CD4-positive, alpha-beta T cell treated with Interleukin-15 for 4 hours (primary cell): Measurements from ENCODE around the gene ARRB1.
"Not testable (repeated sequence)": the region's sequence is repeated elsewhere in the genome, so short reads cannot be mapped to it uniquely, and the experiment has no call there.

Experiments
- DNase-seq: peaks from one replicate; pipeline ENCODE4 v3.0.0-alpha.2; 2020; ENCODE audit warnings: low spot score

Gene ARRB1

DNA sequence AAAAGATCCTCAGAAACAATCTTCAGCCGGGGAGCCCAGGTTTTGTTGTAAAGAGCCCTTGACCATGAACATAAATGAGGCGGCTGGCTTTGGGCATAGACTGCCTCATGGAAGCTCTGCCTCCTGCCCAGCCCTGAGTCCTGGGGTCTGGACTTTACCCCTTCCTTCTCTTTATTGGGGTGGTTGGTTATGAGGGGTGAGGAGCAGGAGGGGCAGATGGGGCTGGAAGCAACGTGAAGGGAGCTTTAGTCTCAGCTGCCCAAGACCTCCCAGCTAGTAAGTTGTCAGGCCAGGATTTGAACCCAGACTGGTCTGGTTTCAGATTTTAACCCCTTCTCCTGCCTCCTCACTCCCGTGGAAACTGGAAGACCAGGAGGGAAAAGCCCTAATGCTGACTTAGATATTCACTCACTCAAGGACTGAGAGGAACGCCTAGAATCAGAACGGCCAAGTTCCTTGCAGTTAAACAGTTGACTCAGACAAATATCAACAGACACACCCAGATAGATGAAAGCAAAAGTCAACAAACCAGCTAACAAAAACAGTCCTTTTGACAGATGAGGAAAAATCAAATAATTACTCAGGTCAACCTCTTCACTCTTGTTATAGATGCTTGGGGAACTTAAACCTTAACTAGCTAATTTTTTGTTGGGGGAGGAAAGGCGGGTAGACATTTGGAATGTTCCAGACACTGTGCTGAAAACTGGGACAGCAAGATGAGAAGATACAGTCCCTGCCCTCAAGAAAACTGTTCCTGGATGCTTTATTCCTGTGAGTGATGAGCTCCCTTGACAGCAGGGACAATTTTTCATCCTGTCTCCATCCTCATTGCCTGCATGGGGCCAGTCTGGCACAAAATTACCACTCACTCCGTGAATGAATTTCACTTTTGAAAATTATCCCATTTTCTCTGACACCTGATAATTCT is 20.8 kb upstream of the ARRB1 start:
- DNase-seq, result no peak

DNA sequence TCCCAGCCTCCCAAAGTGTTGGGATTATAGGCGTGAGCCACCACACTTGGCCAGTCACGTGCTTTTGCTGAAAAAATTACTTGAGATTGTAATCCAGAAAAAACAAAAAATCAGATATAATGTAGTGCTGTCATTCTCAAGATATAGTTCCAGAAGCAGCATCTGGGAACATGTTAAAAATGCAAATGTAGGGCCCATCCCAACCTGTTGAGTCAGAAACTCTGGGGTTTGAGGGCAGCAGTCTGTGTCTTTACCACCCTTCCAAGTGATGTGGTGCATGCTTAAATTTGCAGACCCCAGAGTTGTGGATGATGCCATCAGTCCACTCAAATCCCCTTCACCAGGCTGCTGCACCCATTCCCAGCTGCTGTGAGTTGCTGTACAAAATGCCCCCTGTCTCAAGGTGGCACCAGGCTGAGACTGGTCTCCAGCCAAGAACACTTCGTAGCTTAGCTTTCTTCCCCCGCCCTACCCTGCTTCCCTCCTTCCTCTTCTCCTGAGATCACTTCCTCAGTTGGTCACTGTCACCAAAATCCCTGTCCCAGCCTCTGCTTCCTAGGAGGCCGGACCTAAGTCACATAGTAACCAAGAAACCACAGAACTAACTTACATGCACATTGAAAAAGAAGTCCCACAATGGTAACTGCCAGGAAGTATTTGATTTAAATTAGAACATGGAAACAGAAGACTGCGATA is 18.2 kb upstream of the ARRB1 start:
- no peak for DNase-seq

- DNase-seq, result not testable (repeated sequence)
These were observed 15.4 kb upstream of the ARRB1 start for GRCh38 chr11:75366826-75367225.

- no peak for DNase-seq
These were observed 14.3 kb upstream of the ARRB1 start for GRCh38 chr11:75365711-75366181.

DNA sequence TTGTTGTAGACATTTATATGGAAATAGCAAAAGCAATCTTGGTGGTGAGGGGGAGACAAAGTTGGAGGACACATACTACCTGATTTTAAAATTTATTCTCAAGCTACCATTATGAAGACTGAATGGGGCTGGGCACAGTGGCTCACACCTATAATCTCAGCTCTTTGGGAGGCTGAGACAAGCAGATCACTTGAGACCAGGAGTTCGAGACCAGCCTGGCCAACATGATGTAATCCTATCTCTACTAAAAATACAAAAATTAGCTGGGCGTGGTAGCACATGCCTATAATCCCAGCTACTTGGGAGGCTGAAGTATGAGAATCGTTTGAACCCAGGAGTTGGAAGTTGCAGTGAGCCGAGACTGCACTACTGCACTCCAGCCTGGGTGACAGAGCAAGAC is 10.8 kb upstream of the ARRB1 start:
- not testable (repeated sequence) for DNase-seq

DNA sequence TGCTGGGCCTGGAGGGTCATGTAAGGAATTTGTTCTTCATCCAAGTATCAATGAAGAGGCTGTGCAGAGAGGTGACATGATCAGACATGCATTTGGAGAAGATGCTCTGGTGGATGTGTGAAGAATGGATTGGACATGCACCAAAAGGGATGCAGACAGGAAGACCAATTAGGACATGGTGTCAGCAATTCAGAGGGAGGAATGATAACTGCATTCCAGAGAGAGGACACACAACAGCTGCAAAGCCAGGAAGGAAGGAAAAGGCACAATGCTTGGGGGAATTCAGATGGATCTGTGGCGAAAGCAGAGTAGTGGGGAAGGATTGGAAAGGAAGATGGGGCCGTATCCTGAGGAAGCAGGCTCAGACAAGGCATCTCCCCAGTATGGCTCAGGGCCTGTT is 5.2 kb upstream of the ARRB1 start:
- DNase-seq, result no peak

GRCh38 chr11:75355051-75355450 is 3.6 kb upstream of the ARRB1 start:
- DNase-seq, result no peak

GRCh38 chr11:75352588-75353206 is 1.2 kb upstream of the ARRB1 start:
- DNase-seq, result no peak

DNA sequence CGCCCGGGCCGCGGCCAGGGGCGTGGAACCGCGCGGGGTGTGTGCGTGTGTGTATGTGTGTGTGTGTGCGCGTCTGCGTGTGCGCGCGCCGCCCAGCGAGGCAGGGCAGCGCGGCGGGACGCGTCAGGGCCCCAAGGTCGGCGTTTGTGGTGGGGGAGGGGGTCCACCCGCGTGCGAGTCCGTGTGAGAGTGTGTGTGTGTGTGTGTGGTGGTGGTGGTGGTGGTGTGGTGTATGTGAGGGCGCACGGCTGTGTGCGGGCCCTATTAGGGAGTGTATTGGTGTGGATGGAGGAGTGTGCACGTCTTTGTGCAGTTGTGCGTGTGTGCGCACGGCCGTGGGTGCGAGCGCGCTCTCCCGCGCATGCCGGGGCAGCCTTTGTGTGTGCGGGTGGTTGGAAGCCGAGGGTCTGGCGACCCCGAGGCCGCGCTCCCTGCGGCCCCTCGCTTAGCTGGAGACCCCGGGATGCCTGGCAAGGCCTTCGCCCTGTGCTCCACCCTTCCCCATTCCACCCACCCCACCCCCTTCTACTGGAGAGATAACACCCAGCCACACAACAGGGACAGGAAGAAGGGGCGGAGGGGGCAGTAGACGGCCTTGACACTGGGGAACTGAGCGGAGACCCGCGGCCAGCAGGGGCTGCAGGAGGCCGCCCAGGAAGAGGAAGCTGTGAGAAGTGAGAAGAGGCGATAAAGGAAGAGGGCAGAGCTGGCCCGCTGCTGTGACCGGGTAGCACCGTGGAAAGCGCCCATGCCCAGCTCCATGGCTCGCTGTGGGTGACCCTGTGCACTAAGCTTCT is 528 bp upstream of the ARRB1 start:
- DNase-seq, result peak; percentile 55

GRCh38 chr11:75350743-75351540 is 519 bp downstream of the ARRB1 start:
- peak; percentile 35 for DNase-seq

GRCh38 chr11:75350122-75350742 is 1.2 kb downstream of the ARRB1 start:
- no peak for DNase-seq

DNA sequence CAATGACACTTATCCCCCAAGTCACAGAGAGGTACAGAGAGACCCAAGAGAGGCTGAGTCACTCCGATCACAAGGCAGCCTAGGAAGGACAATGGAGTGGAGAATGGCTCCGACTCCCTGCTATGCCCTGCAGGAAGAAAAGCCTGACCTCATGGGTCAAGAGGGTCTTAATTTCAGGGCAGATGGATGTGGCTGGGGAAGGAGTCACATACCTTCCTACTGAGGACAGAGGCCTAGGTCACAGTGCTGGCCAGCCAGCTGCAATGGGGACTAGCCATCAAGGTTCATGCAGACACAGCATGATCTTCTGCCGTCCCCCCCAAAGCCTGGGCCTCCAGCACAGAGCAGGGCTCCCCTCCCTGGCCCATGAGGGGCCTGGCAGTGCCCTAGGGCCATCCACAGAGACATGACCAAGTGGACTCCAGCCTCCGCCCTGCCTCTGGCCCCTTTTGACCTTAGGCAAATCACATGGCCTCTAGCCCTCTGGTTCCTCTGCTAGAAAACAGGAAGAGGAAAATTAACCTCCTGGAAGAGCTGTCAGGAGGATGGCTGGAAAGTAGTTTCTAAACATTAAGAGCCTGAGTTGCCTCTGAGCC is 1.8 kb downstream of the ARRB1 start:
- DNase-seq, result no peak

GRCh38 chr11:75347781-75348566 is 3.5 kb downstream of the ARRB1 start:
- no peak for DNase-seq

GRCh38 chr11:75346912-75347647 is 4.4 kb downstream of the ARRB1 start:
- DNase-seq, result no peak

- no peak for DNase-seq
These were observed 5.2 kb downstream of the ARRB1 start for GRCh38 chr11:75346296-75346695.

DNA sequence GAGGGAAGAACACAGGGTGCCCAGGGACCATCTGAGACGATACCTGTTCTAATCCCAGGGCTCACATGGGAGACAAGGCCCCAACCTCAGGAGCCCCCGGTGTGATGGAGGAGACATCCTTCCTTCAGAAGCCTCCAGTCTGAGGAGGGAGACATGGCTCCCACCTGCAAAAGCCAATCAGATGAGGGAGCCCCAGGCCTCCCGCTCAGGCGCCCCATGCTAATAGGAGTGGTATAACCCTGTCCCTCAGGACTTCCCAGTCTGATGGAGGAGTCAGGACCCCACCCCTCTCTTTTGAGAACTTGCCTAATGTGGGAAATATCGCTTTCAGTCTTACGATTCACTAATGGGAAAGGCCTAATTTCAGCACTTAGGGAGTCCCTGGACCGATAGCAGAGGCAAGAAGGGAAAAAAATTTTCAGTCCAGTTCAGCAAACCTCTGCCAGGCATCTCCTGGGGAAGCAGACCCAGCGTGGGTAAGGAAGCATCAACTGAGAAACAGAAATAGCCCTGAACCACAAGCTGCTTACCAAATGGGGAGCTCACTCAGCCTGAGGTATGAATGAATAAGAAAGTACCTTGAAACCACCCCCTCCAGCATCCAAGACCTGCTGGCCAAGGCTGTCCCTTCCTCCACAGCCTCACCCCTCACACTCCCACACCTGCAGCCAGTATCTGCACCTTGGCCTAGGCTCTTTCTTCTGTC is 5.9 kb downstream of the ARRB1 start:
- no peak for DNase-seq

DNA sequence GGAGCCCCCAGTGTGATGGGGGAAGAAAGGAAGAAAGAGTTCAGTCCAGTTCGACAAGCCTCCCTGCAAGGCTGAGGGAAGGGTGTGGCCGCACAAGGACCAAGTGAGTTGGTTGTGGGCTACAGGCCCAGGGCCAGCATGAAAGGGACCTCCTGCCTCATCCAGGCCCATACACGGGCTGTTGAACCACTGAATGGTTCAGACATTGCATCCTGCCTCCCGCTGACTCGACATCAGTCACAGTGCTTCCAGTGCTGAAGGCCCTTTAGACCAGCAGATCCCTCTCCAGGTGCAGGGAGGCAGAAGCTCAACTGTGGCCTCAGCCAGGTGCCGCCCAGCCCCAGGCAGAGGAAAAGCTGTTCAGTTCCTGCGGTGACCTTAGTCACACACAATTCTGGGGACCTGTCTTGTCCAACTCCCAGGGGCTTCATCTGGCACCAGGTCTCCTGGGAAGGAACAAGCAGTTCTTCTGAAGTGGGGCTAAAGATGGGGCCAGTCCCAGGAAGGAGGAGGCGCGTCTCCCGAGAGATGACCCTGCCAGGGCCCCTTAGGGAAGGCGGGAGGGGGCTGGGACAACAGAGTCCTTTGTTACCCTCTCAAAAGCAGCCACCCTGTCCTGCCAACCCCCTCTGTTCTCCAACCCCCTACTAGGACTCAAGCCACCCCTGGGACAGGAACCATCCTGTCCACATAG is 6.6 kb downstream of the ARRB1 start:
- DNase-seq, result no peak
